Upper lobe of left lung (tissue), 6 donors: ENCODE data around the gene CCND2. TPM values are rescaled to one million over a fixed set of nuclear protein-coding genes. Genes with fewer than 3 reads are reported as not detected.

Experiments
- ATAC-seq, 2 donors: fragments of 200-7000 bp; cut with Tn5 transposase; one replicate each; pipeline ENCODE4 v1.9.1; 2022; ENCODE audit warnings: mild to moderate bottlenecking in 2 of 2, moderate library complexity in 2 of 2; ENCODE audit not compliant: low FRiP score in 2 of 2
- DNase-seq, 2 donors: peaks; one replicate each; pipeline ENCODE4 v3.0.0-alpha.2; 2019 to 2020
- H3K27ac ChIP-seq, 4 donors: fragments of 200-600 bp; sonication (generic); one replicate each; pipeline ENCODE4 v1.5.1; 2016 to 2019
- H3K27me3 ChIP-seq, 4 donors: fragments of 200-600 bp; sonication (generic); one replicate each; pipeline ENCODE4 v1.5.1; 2017 to 2019
- H3K36me3 ChIP-seq, 4 donors: fragments of 200-600 bp; sonication (generic); one replicate each; pipeline ENCODE4 v1.5.1; 2016 to 2019
- H3K4me1 ChIP-seq, 4 donors: fragments of 200-600 bp; sonication (generic); one replicate each; pipeline ENCODE4 v1.5.1; 2018 to 2019
- H3K4me3 ChIP-seq, 4 donors: fragments of 200-600 bp; sonication (generic); one replicate each; pipeline ENCODE4 v1.5.1; 2017 to 2019; ENCODE audit warnings: mild to moderate bottlenecking in 2 of 4, moderate library complexity in 1 of 4
- H3K9me3 ChIP-seq, 4 donors: fragments of 200-600 bp; sonication (generic); one replicate each; pipeline ENCODE4 v1.5.1; 2018 to 2019
- CTCF ChIP-seq, 6 experiments: fragments of 450-650 bp in 4 of 6; fragments of 200-600 bp in 2 of 6; sonication (generic) in 2 of 6; IDR thresholded peaks; one replicate each; pipeline ENCODE4 v1.5.1; 2016 to 2019; ENCODE audit warnings: antibody characterized with exemption in 6 of 6
- EP300 ChIP-seq, 4 donors: sonication (generic); formaldehyde crosslinking; IDR thresholded peaks; one replicate each; pipeline ENCODE4 v1.5.1; 2017; ENCODE audit warnings: antibody characterized with exemption in 4 of 4, control low read depth in 2 of 4
- POLR2A ChIP-seq, 4 donors: fragments of 450-650 bp; IDR thresholded peaks; one replicate each; pipeline ENCODE4 v1.5.1; 2016 to 2017; ENCODE audit warnings: antibody characterized with exemption in 4 of 4, mild to moderate bottlenecking in 2 of 4
- POLR2AphosphoS5 ChIP-seq, 2 donors: sonication (generic); formaldehyde crosslinking; IDR thresholded peaks; one replicate each; pipeline ENCODE4 v1.5.1; 2017; ENCODE audit warnings: antibody characterized with exemption in 2 of 2
- WGBS, 2 donors: methylation state at CpG; one replicate each; pipeline ENCODE4 v1.1.5; 2017 to 2018; 5-methylcytosine and 5-hydroxymethylcytosine counted together
- total RNA-seq, 6 donors: library from RNA; depleted of rRNA in 4 of 6; stranded (reverse); fragments of >200 nt in 4 of 6; gene quantifications; one replicate each; pipeline versions ENCODE4 v1.1.0 to v1.2.1, GENCODE V29; 2016 to 2021
- donor health status: DM: no; HTN: no; CAD: no; lungs with moderate emphysema.
- donor health status: DM: no; HTN: yes; CAD: no; lungs with severe emphysema.

The CCND2 gene
- total RNA-seq = 100 to 1,000 TPM in 1 of 6 donors, 10 to 100 TPM in 5; 47.1 to 101 (median 64.6) TPM

GRCh38 chr12:4273652-4274395 is at the start of gene CCND2:
Gene CCND2 (plus strand): TSS chr12:4273762. CDS start chr12:4274041, 279 bp downstream.
- H3K27ac ChIP-seq = peak within 1 kb of the TSS; percentile 79 to 92 (median 86)
- H3K4me3 ChIP-seq = peak within 1 kb of the TSS; percentile 62 to 81 (median 72)
- TF ChIP-seq POLR2AphosphoS5 (IDR thresholded peaks at IDR 0.05) (peak; percentile 8 to 96), POLR2A (IDR thresholded peaks at IDR 0.05) (peak in 3 of 4 donors; percentile 58 to 91 (median 84)), CTCF (IDR thresholded peaks at IDR 0.05) (no peak), EP300 (IDR thresholded peaks at IDR 0.05) (no peak)
- peaks cover 1 to 33% (median 20%) of the 10 kb centered on the region in 4 donors for H3K27me3 ChIP-seq
- H3K9me3 ChIP-seq = no peaks in the 10 kb centered on the region
- ATAC-seq (peak; percentile 77 to 80), DNase-seq (peak; percentile 87 to 93)
- H3K4me1 ChIP-seq = peaks cover 70 to 97% (median 81%) of the 10 kb centered on the region in 4 donors
- 0 to 1% methylated on average over 28 to 49 of the region's 52 CpGs for WGBS, 2 donors
- no peaks in the 10 kb centered on the region for H3K36me3 ChIP-seq

GRCh38 chr12:4224206-4224889 is 49.2 kb upstream of the CCND2 start:
- Histone ChIP-seq H3K4me1 (peaks cover 0 to 3% (median 0%) of the 10 kb centered on the region in 4 donors), H3K9me3 (no peaks in the 10 kb centered on the region), H3K36me3 (no peaks in the 10 kb centered on the region), H3K4me3 (no peak overlapping the region), H3K27ac (peak overlapping the region in 1 of 4 donors; percentile 56), H3K27me3 (no peaks in the 10 kb centered on the region)
- no peak for TF ChIP-seq POLR2AphosphoS5 (IDR thresholded peaks at IDR 0.05)
- TF ChIP-seq EP300 (IDR thresholded peaks at IDR 0.05) = no peak
- no peak for TF ChIP-seq POLR2A (IDR thresholded peaks at IDR 0.05)
- no peak for TF ChIP-seq CTCF (IDR thresholded peaks at IDR 0.05)
- WGBS, 2 donors = 54 to 60% methylated on average over 12 to 15 of the region's 15 CpGs
- DNase-seq (peak in 1 of 2 donors; percentile 31), ATAC-seq (peak in 1 of 2 donors; percentile 45)

GRCh38 chr12:4225571-4225970 is 48.0 kb upstream of the CCND2 start:
- WGBS, 2 donors = 93 to 98% methylated on average over 3 of the region's 3 CpGs
- no peak for DNase-seq
- H3K9me3 ChIP-seq = no peaks in the 10 kb centered on the region
- H3K27me3 ChIP-seq = no peaks in the 10 kb centered on the region
- ATAC-seq = no peak
- H3K36me3 ChIP-seq = no peaks in the 10 kb centered on the region
- no peak overlapping the region for H3K4me3 ChIP-seq
- TF ChIP-seq POLR2AphosphoS5 (IDR thresholded peaks at IDR 0.05) = no peak
- TF ChIP-seq EP300 (IDR thresholded peaks at IDR 0.05) = no peak
- TF ChIP-seq POLR2A (IDR thresholded peaks at IDR 0.05) = no peak
- TF ChIP-seq CTCF (IDR thresholded peaks at IDR 0.05) = no peak
- no peak overlapping the region for H3K27ac ChIP-seq
- H3K4me1 ChIP-seq = peaks cover 0 to 3% (median 0%) of the 10 kb centered on the region in 4 donors

- Histone ChIP-seq H3K4me3 (no peak overlapping the region), H3K27ac (no peak overlapping the region), H3K9me3 (no peaks in the 10 kb centered on the region), H3K36me3 (no peaks in the 10 kb centered on the region), H3K27me3 (no peaks in the 10 kb centered on the region), H3K4me1 (peaks cover 0 to 3% (median 0%) of the 10 kb centered on the region in 4 donors)
- WGBS, 2 donors = 93 to 95% methylated on average over 5 of the region's 5 CpGs
- TF ChIP-seq EP300 (IDR thresholded peaks at IDR 0.05) (no peak), POLR2A (IDR thresholded peaks at IDR 0.05) (no peak), POLR2AphosphoS5 (IDR thresholded peaks at IDR 0.05) (no peak), CTCF (IDR thresholded peaks at IDR 0.05) (no peak)
- DNase-seq (no peak), ATAC-seq (no peak)
Measured at GRCh38 chr12:4227046-4227445, 46.5 kb upstream of the CCND2 start.
